H9 (cell line): ENCODE measurements around the gene HSPB2. TPM values are rescaled to one million over a fixed set of nuclear protein-coding genes. Genes with fewer than 3 reads are reported as not detected.

Source experiments
- DNase-seq: peaks from one replicate; pipeline ENCODE4 v3.0.0-alpha.2; 2017
- H2AFZ ChIP-seq: one replicate; pipeline ENCODE4 v1.6.1; 2013; ENCODE audit warnings: mild to moderate bottlenecking, low read length, control low read depth, moderate library complexity
- H2AK5ac ChIP-seq: 2 replicates; pipeline ENCODE4 v1.6.1; 2013; ENCODE audit warnings: low read length, control low read depth, mixed read lengths; ENCODE audit not compliant: insufficient read length
- H2BK120ac ChIP-seq: one replicate; pipeline ENCODE4 v1.6.1; 2013; ENCODE audit warnings: low read depth, mild to moderate bottlenecking, low read length, control low read depth, inconsistent platforms; ENCODE audit not compliant: poor library complexity, severe bottlenecking
- H2BK12ac ChIP-seq: 2 replicates; pipeline ENCODE4 v1.6.1; 2013; ENCODE audit warnings: low read length, control low read depth, mixed read lengths, low read depth; ENCODE audit not compliant: insufficient read length
- H2BK15ac ChIP-seq: 2 replicates; pipeline ENCODE4 v1.6.1; 2013; ENCODE audit warnings: low read depth, low read length, control low read depth
- H2BK20ac ChIP-seq: one replicate; pipeline ENCODE4 v1.6.1; 2013; ENCODE audit warnings: low read depth, mild to moderate bottlenecking, low read length, control low read depth, inconsistent platforms; ENCODE audit not compliant: poor library complexity, severe bottlenecking
- H2BK5ac ChIP-seq: 2 replicates; pipeline ENCODE4 v1.6.1; 2013; ENCODE audit warnings: low read length, control low read depth, mixed read lengths; ENCODE audit not compliant: insufficient read length
- H3K14ac ChIP-seq: 2 replicates; pipeline ENCODE4 v1.6.1; 2013; ENCODE audit warnings: low read length, control low read depth; ENCODE audit not compliant: insufficient read depth
- H3K18ac ChIP-seq: 2 replicates; pipeline ENCODE4 v1.6.1; 2013; ENCODE audit warnings: low read depth, mild to moderate bottlenecking, mixed read lengths, low read length, control low read depth; ENCODE audit not compliant: insufficient read length
- H3K23ac ChIP-seq: 2 replicates; pipeline ENCODE4 v1.6.1; 2013; ENCODE audit warnings: low read length, control low read depth, mixed read lengths, low read depth; ENCODE audit not compliant: insufficient read length
- H3K23me2 ChIP-seq: 2 replicates; pipeline ENCODE4 v1.6.1; 2013; ENCODE audit warnings: low read depth, mild to moderate bottlenecking, mixed read lengths, low read length, control low read depth; ENCODE audit not compliant: insufficient read length, poor library complexity, severe bottlenecking
- H3K27ac ChIP-seq: 2 replicates; pipeline ENCODE4 v1.5.1; 2013; ENCODE audit warnings: low read length, control low read depth, mixed read lengths, low read depth; ENCODE audit not compliant: insufficient read length
- H3K27me3 ChIP-seq: 2 replicates; pipeline ENCODE4 v1.6.1; 2013; ENCODE audit warnings: low read length, control low read depth, inconsistent platforms; ENCODE audit not compliant: insufficient read depth
- H3K4ac ChIP-seq: 2 replicates; pipeline ENCODE4 v1.6.1; 2013; ENCODE audit warnings: low read depth, mild to moderate bottlenecking, control low read depth, inconsistent platforms, low read length, moderate library complexity
- H3K4me1 ChIP-seq: 2 replicates; pipeline ENCODE4 v1.6.1; 2013; ENCODE audit warnings: low read length, control low read depth, inconsistent platforms; ENCODE audit not compliant: insufficient read depth
- H3K4me2 ChIP-seq: 2 replicates; pipeline ENCODE4 v1.6.1; 2013; ENCODE audit warnings: low read length, control low read depth, mixed read lengths; ENCODE audit not compliant: insufficient read length, insufficient read depth
- H3K56ac ChIP-seq: 2 replicates; pipeline ENCODE4 v1.6.1; 2013; ENCODE audit warnings: low read depth, mild to moderate bottlenecking, mixed read lengths, low read length, control low read depth; ENCODE audit not compliant: insufficient read length
- H3K79me1 ChIP-seq: 2 replicates; pipeline ENCODE4 v1.6.1; 2013; ENCODE audit warnings: low read depth, mild to moderate bottlenecking, moderate library complexity, low read length, control low read depth, inconsistent platforms; ENCODE audit not compliant: insufficient read depth, poor library complexity, severe bottlenecking
- H3K79me2 ChIP-seq: 2 replicates; pipeline ENCODE4 v1.6.1; 2013; ENCODE audit warnings: low read length, control low read depth, inconsistent platforms; ENCODE audit not compliant: insufficient read depth
- H3K9ac ChIP-seq: 2 replicates; pipeline ENCODE4 v1.6.1; 2013; ENCODE audit warnings: low read length, control low read depth, mixed read lengths; ENCODE audit not compliant: insufficient read length; ENCODE audit errors: extremely low read depth
- H3K9me3 ChIP-seq: one replicate; pipeline ENCODE4 v1.6.1; 2013; ENCODE audit warnings: low read depth, low read length, inconsistent platforms; ENCODE audit not compliant: control insufficient read depth
- H3T11ph ChIP-seq: one replicate; pipeline ENCODE4 v1.6.1; 2013; ENCODE audit warnings: mild to moderate bottlenecking, low read length, control low read depth, inconsistent platforms
- H4K20me1 ChIP-seq: one replicate; pipeline ENCODE4 v1.6.1; 2013; ENCODE audit not compliant: control insufficient read depth, insufficient read length, insufficient read depth
- H4K5ac ChIP-seq: 2 replicates; pipeline ENCODE4 v1.6.1; 2013; ENCODE audit warnings: low read depth, mild to moderate bottlenecking, mixed read lengths, low read length, control low read depth; ENCODE audit not compliant: insufficient read length
- H4K8ac ChIP-seq: replicated peaks from 2 replicates; pipeline ENCODE4 v1.6.1; 2013; ENCODE audit warnings: low read length, control low read depth, mixed read lengths, low read depth; ENCODE audit not compliant: insufficient read length
- H4K91ac ChIP-seq: 2 replicates; pipeline ENCODE4 v1.6.1; 2013; ENCODE audit warnings: low read depth, mild to moderate bottlenecking, moderate library complexity, mixed read lengths, low read length, control low read depth; ENCODE audit not compliant: insufficient read length
- H3K27ac Mint-ChIP-seq, 3 experiments: 2 replicates in 2 of 3; 3 replicates in 1 of 3; pipeline ENCODE4 v1.8.0; 2020 to 2021; ENCODE audit warnings: mixed read lengths in 3 of 3, mild to moderate bottlenecking in 1 of 3, moderate library complexity in 1 of 3
- H3K27me3 Mint-ChIP-seq: 2 replicates; pipeline ENCODE4 v1.8.0; 2021; ENCODE audit warnings: low read depth, mild to moderate bottlenecking, moderate library complexity, mixed read lengths
- H3K36me3 Mint-ChIP-seq, 3 experiments: 2 replicates in 2 of 3; 3 replicates in 1 of 3; pipeline ENCODE4 v1.8.0; 2020 to 2021; ENCODE audit warnings: low read depth in 3 of 3, mixed read lengths in 3 of 3; ENCODE audit not compliant: insufficient read depth in 1 of 3
- H3K4me1 Mint-ChIP-seq, 2 experiments: 2 replicates each; pipeline ENCODE4 v1.8.0; 2020; ENCODE audit warnings: mixed read lengths in 2 of 2
- H3K4me3 Mint-ChIP-seq, 2 experiments: 2 replicates in 1 of 2; 3 replicates in 1 of 2; pipeline ENCODE4 v1.8.0; 2020 to 2021; ENCODE audit warnings: mild to moderate bottlenecking in 2 of 2, mixed read lengths in 2 of 2, moderate library complexity in 1 of 2
- H3K9me3 Mint-ChIP-seq, 2 experiments: 2 replicates in 1 of 2; 3 replicates in 1 of 2; pipeline ENCODE4 v1.8.0; 2020; ENCODE audit warnings: mild to moderate bottlenecking in 2 of 2, mixed read lengths in 2 of 2, moderate library complexity in 1 of 2
- CTCF ChIP-seq: fragments of 200-600 bp; sonication (generic); conservative IDR thresholded peaks from 3 replicates; pipeline ENCODE4 v1.8.0; 2021; ENCODE audit warnings: antibody characterized with exemption, mild to moderate bottlenecking
- WGBS: extraction: QIAGEN DNeasy Blood & Tissue Kit; methylation state at CpG from one replicate; pipeline ENCODE4 v1.1.7; 2013; ENCODE audit warnings: missing lambda C conversion rate, low lambda C conversion rate, mixed read lengths; ENCODE audit not compliant: insufficient read length; ENCODE audit errors: extremely low coverage; 5-methylcytosine and 5-hydroxymethylcytosine counted together
- total RNA-seq: library from RNA; stranded (reverse); gene quantifications from 2 replicates; pipeline ENCODE4 v1.2.1, GENCODE V29; 2021

The HSPB2 gene
- total RNA-seq, 1 experiment from 2014 or later = 0.22 TPM

GRCh38 chr11:111913997-111914396 is 1.5 kb downstream of the HSPB2 start:
- no peak overlapping the region for H2BK120ac ChIP-seq

More at GRCh38 chr11:111913997-111914396, 1.5 kb downstream of the HSPB2 start:
- Mint-ChIP-seq H3K4me1 (peaks cover 32 to 48% of the 10 kb centered on the region in 2 experiments), H3K27ac (peak overlapping the region in 1 of 3 experiments; percentile 52; a peak in 1 of 7 replicates), H3K9me3 (no peaks in the 10 kb centered on the region), H3K36me3 (no peaks in the 10 kb centered on the region), H3K4me3 (no peak overlapping the region), H3K27me3 (no peaks in the 10 kb centered on the region)
- H2BK5ac ChIP-seq = no peak overlapping the region
- no peaks in the 10 kb centered on the region for H3K9me3 ChIP-seq
- H3K79me1 ChIP-seq = no peaks in the 10 kb centered on the region
- H3K4ac ChIP-seq = no peak overlapping the region
- H3K79me2 ChIP-seq = no peaks in the 10 kb centered on the region
- no peak overlapping the region for H2BK12ac ChIP-seq
- H4K20me1 ChIP-seq = no peaks in the 10 kb centered on the region
- no peak overlapping the region for H2BK15ac ChIP-seq
- no peak overlapping the region for H2AK5ac ChIP-seq
- no peak overlapping the region for H3K18ac ChIP-seq
- no peak overlapping the region for H4K91ac ChIP-seq
- H2BK20ac ChIP-seq = no peak overlapping the region
- no peak overlapping the region for H4K5ac ChIP-seq
- no peak overlapping the region for H3K56ac ChIP-seq
- no CpG with 5 or more reads among the region's 4 CpGs for WGBS
- no peak for TF ChIP-seq CTCF
- 0 out of 2 replicates have a peak, but pooled peaks cover 2% of the 10 kb centered on the region for H3K4me1 ChIP-seq
- no peak overlapping the region for H3K27ac ChIP-seq
- H3K9ac ChIP-seq = no peak overlapping the region
- no peak overlapping the region for H4K8ac ChIP-seq
- no peak overlapping the region for H3K4me2 ChIP-seq
- no peaks in the 10 kb centered on the region for H3K23me2 ChIP-seq
- no peak overlapping the region for H3T11ph ChIP-seq
- H2AFZ ChIP-seq = no peak overlapping the region
- H3K27me3 ChIP-seq = no peaks in the 10 kb centered on the region
- DNase-seq = no peak
- H3K14ac ChIP-seq = no peak overlapping the region
- H3K23ac ChIP-seq = no peak overlapping the region
